ENCODE data around the gene ERVH48-1.
A peak's percentile ranks its signal among the peaks of the same experiment; 100 is the strongest.
"Not testable (repeated sequence)": the region's sequence is repeated elsewhere in the genome, so short reads cannot be mapped to it uniquely, and the experiment has no call there.

Gene ERVH48-1

DNA sequence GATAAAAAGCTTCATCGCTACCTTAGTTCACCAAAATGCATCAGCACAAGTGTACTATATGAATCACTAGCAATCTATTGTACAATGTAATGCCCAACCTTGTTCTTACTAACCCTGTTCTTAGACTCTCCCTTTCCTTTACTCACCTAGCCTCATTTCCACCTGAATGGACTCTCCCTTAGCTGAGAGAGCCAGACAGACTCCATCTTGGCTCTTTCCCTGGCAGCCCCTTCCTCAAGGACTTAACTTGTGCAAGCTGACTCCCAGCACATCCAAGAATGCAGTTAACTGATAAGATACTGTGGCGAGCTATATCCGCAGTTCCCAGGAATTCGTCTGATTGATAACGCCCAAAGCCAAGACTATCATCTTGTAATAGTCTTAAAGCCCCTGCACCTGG, 10.9 kb upstream of the ERVH48-1 start:
- H3K4me3 ChIP-seq (ENCODE audit: low read length); H3K4me1 ChIP-seq (ENCODE audit: control insufficient read depth, insufficient read depth, low read length); H3K36me3 ChIP-seq (ENCODE audit: control insufficient read depth, insufficient read depth, low read length); H3K27me3 ChIP-seq (ENCODE audit: control insufficient read depth, insufficient read depth, low read length); H3K9ac ChIP-seq (ENCODE audit: low read length); H3K27ac ChIP-seq (ENCODE audit: low read depth, low read length): not testable (repeated sequence)

DNA sequence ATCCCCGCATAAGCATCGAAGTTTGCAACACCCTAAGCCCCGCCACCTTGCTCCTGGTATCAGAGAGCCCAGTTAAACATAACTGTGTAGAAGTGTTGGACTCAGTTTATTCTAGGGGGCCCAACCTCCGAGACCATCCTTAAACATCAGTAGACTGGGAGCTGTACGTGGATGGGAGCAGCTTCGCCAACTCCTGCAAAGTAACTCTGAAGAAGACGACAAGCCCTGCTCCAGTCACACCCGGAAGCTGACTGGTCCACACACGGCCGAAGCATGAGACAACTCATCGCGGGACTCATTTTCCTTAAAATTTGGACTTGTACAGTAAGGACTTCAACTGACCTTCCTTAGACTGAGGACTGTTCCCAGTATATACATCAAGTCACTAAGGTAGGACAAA, 8.5 kb upstream of the ERVH48-1 start:
- H3K4me1 ChIP-seq (ENCODE audit: control insufficient read depth, insufficient read depth, low read length); H3K4me3 ChIP-seq (ENCODE audit: low read length); H3K27ac ChIP-seq (ENCODE audit: low read depth, low read length); H3K36me3 ChIP-seq (ENCODE audit: control insufficient read depth, insufficient read depth, low read length); H3K27me3 ChIP-seq (ENCODE audit: control insufficient read depth, insufficient read depth, low read length); H3K9ac ChIP-seq (ENCODE audit: low read length): not testable (repeated sequence)

- H3K27me3 ChIP-seq (ENCODE audit: control insufficient read depth, insufficient read depth, low read length); H3K4me3 ChIP-seq (ENCODE audit: low read length); H3K36me3 ChIP-seq (ENCODE audit: control insufficient read depth, insufficient read depth, low read length); H3K4me1 ChIP-seq (ENCODE audit: control insufficient read depth, insufficient read depth, low read length); H3K9ac ChIP-seq (ENCODE audit: low read length); H3K27ac ChIP-seq (ENCODE audit: low read depth, low read length): not testable (repeated sequence)
These were observed 7.9 kb upstream of the ERVH48-1 start for GRCh38 chr21:42933137-42933970.

DNA sequence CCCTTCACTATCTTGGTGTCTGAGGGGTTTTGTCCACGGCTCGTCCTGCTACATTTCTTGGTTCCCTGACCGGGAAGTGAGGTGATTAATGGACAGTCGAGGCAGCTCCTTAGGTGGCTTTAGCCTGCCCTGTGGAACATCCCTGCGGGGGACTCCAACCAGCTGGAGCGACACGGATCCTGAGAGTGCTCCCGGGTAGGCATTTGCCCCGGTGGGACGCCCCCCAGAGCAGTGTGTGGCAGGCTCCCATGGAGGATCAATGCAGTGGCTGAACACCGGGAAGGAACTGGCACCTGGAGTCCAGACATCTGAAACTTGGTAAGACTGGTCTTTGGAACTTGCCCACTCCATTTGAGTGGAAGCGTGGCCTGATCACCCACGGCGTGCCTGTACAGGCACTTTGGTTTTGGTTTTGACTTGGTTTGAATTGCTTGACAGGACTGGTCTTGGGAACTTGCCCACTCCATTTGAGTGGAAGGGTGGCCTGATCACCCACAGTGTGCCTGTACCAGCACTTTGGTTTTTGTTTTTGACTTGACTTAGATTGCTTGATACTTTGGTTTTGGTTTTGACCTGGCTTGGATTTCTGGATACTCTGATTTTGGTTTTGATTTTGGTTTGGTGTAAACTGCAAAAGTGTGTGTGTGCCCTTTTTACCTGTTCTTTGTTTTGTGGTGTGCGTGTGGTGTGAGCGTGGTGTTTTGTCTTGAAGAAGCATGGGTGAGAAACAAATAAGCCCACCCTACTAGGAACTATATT, 7.1 kb upstream of the ERVH48-1 start:
- not testable (repeated sequence) for H3K27ac ChIP-seq (ENCODE audit: low read depth, low read length); H3K9ac ChIP-seq (ENCODE audit: low read length); H3K4me1 ChIP-seq (ENCODE audit: control insufficient read depth, insufficient read depth, low read length); H3K4me3 ChIP-seq (ENCODE audit: low read length); H3K27me3 ChIP-seq (ENCODE audit: control insufficient read depth, insufficient read depth, low read length); H3K36me3 ChIP-seq (ENCODE audit: control insufficient read depth, insufficient read depth, low read length)

DNA sequence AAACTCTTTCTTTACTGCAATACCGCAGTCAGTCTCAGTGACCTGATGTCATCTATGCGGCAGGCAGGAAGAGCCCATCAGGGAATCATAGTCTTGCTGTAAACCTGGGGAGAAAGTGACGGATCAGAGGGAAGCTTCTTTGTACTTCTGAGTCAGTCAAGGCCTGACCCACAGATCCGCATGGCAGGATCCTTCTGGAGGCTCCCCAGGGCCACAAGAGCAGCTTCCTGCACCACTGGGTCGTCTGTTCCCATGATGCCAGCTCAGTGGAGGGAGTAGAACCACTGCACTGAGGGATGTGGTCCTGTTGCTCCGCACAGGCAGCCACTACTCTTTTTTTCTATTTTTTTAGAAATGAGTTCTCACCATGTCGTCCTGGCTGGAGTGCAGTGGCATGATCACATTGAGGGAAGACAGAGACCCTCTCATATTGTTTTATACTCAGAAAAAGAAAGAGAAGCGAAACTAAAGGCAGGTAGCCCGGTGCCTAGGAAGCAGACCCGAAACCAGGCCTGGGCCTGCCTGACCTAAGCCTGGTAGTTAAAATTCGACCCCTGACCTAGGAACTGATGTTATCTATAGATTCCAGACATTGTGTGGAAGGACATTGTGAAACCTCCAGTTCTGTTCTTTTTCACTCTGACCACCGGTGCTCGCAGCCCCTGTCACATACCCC, 6.3 kb upstream of the ERVH48-1 start:
- Histone ChIP-seq H3K27ac (ENCODE audit: low read depth, low read length) (no peak overlapping the region), H3K36me3 (ENCODE audit: control insufficient read depth, insufficient read depth, low read length) (no peaks in the 10 kb centered on the region), H3K27me3 (ENCODE audit: control insufficient read depth, insufficient read depth, low read length) (no peaks in the 10 kb centered on the region), H3K4me1 (ENCODE audit: control insufficient read depth, insufficient read depth, low read length) (no peaks in the 10 kb centered on the region), H3K9ac (ENCODE audit: low read length) (no peak overlapping the region), H3K4me3 (ENCODE audit: low read length) (no peak overlapping the region)

DNA sequence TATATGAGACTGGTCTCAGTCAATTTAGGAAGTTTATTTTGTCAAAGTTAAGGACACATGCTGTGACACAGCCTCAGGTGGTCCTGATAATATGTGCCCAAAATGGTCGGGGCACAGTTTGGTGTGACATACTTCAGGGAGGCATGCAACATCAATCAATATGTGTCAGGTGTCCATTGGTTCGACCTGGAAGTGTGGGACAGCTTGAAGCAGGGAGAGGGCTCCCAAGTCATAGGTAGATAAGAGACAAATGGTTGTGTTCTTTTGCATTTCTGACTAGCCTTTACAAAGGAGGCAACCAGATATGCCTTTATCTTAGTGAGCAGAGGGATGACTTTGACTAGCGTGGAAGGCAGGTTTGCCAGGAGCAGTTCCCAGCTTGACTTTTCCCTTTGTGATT, 4.5 kb upstream of the ERVH48-1 start:
- Histone ChIP-seq H3K27ac (ENCODE audit: low read depth, low read length) (no peak overlapping the region), H3K4me1 (ENCODE audit: control insufficient read depth, insufficient read depth, low read length) (no peaks in the 10 kb centered on the region), H3K27me3 (ENCODE audit: control insufficient read depth, insufficient read depth, low read length) (no peaks in the 10 kb centered on the region), H3K9ac (ENCODE audit: low read length) (no peak overlapping the region), H3K4me3 (ENCODE audit: low read length) (no peak overlapping the region), H3K36me3 (ENCODE audit: control insufficient read depth, insufficient read depth, low read length) (no peaks in the 10 kb centered on the region)

- not testable (repeated sequence) for H3K27ac ChIP-seq (ENCODE audit: low read depth, low read length); H3K27me3 ChIP-seq (ENCODE audit: control insufficient read depth, insufficient read depth, low read length); H3K36me3 ChIP-seq (ENCODE audit: control insufficient read depth, insufficient read depth, low read length); H3K9ac ChIP-seq (ENCODE audit: low read length); H3K4me3 ChIP-seq (ENCODE audit: low read length); H3K4me1 ChIP-seq (ENCODE audit: control insufficient read depth, insufficient read depth, low read length)
These were observed 2.2 kb upstream of the ERVH48-1 start for GRCh38 chr21:42927474-42928200.

DNA sequence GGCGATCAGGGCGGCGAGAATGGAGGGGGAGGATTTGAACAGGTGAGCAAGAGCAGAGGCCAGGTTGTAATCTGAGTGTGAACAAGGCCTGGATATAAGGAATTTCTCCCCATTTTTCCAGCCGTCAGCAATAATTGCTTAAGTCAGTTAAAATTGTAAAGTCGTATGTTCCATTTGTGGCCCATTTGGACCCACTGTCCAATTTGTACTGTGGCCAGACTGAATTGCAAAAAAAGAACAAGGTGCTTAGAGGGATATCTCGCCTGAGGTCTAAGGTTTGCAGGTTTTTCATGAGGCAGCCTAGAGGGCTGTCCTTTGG, 1.0 kb downstream of the ERVH48-1 start:
- Histone ChIP-seq H3K27ac (ENCODE audit: low read depth, low read length) (no peak overlapping the region), H3K9ac (ENCODE audit: low read length) (no peak overlapping the region), H3K4me3 (ENCODE audit: low read length) (peak overlapping the region; percentile 16), H3K36me3 (ENCODE audit: control insufficient read depth, insufficient read depth, low read length) (peaks cover 3% of the 10 kb centered on the region), H3K27me3 (ENCODE audit: control insufficient read depth, insufficient read depth, low read length) (no peaks in the 10 kb centered on the region), H3K4me1 (ENCODE audit: control insufficient read depth, insufficient read depth, low read length) (peaks cover 2% of the 10 kb centered on the region)

DNA sequence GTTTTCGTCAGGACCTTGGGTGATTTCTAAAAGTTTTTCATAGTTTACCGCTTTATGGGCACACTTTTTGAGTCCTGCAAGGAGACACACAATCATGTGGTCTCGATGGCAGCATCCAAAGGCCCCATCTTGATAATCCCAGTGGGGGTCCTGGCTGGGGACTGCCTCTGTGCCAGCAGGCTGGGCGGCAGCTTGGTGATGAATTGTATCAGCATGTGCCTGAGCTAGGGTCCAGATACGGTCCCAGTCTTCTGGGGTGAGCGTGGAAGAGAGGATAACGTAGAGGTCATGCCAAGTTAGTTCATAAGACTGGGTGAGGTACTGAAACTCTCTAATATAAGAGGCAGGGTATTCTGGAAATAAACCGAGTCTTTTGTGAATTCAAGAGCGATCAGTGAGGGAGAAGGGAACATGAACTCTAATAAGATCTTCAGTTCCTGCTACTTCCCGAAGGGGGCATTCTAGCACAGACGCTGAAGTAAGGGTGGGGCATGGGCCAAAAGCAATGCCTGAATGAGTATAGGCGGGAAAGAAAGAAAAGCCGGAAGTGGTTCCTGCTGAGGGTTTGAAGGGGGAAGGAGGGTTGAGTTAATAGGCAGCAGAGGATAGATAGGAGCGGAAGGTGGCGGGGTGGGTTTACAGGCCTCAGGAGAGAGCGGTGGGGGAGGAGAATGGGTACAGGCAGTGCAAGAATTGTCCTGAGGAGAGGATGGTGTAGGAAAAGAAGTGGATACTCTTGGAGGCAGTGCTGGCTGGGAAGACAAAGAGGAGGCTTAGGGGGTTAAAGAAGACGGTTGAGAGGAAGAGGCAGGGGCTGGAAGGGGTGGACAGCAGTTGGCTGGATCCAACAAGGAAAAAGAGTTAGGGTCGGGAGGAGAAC, 1.6 kb downstream of the ERVH48-1 start:
- H3K36me3 ChIP-seq (ENCODE audit: control insufficient read depth, insufficient read depth, low read length) = peaks cover 3% of the 10 kb centered on the region
- no peak overlapping the region for H3K27ac ChIP-seq (ENCODE audit: low read depth, low read length)
- H3K9ac ChIP-seq (ENCODE audit: low read length) = no peak overlapping the region
- peak overlapping the region; percentile 16 for H3K4me3 ChIP-seq (ENCODE audit: low read length)
- peaks cover 2% of the 10 kb centered on the region for H3K4me1 ChIP-seq (ENCODE audit: control insufficient read depth, insufficient read depth, low read length)
- no peaks in the 10 kb centered on the region for H3K27me3 ChIP-seq (ENCODE audit: control insufficient read depth, insufficient read depth, low read length)

DNA sequence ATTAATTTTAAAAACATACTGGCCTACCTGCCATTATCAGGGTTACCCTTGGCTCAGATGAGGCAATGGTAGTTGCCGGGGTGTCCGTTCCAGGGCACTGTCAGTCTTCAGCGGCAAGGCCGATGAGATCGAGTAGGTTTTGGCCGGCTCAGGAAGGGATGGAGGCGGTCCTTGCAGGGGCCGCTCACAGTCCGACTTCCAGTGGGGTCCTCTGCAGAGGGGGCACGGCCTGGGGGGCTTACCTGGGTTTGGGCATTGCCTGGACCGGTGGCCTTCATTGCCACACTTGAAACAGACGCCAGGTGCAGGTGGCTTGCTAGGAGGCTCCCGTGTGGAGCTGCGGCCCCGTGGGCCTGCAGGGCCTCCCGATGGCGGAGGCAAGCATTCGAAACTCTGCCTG, 2.5 kb downstream of the ERVH48-1 start:
- Histone ChIP-seq H3K27me3 (ENCODE audit: control insufficient read depth, insufficient read depth, low read length) (no peaks in the 10 kb centered on the region), H3K4me1 (ENCODE audit: control insufficient read depth, insufficient read depth, low read length) (peaks cover 2% of the 10 kb centered on the region), H3K9ac (ENCODE audit: low read length) (no peak overlapping the region), H3K27ac (ENCODE audit: low read depth, low read length) (no peak overlapping the region), H3K4me3 (ENCODE audit: low read length) (no peak overlapping the region), H3K36me3 (ENCODE audit: control insufficient read depth, insufficient read depth, low read length) (peaks cover 3% of the 10 kb centered on the region)

- H3K9ac ChIP-seq (ENCODE audit: low read length) = no peak overlapping the region
- no peak overlapping the region for H3K4me3 ChIP-seq (ENCODE audit: low read length)
- H3K4me1 ChIP-seq (ENCODE audit: control insufficient read depth, insufficient read depth, low read length) = peaks cover 2% of the 10 kb centered on the region
- no peak overlapping the region for H3K27ac ChIP-seq (ENCODE audit: low read depth, low read length)
- H3K27me3 ChIP-seq (ENCODE audit: control insufficient read depth, insufficient read depth, low read length) = no peaks in the 10 kb centered on the region
- peaks cover 3% of the 10 kb centered on the region for H3K36me3 ChIP-seq (ENCODE audit: control insufficient read depth, insufficient read depth, low read length)
These were observed 3.5 kb downstream of the ERVH48-1 start for GRCh38 chr21:42921927-42922326.

Data from rectal smooth muscle tissue (tissue), 1 donor.